Gastrocnemius medialis (tissue), 4 donors: ENCODE measurements around the gene LDLRAD3. TPM values are rescaled to one million over a fixed set of nuclear protein-coding genes. Genes with fewer than 3 reads are reported as not detected.

Experiments
- ATAC-seq, 2 donors: fragments of 150-250 bp; one replicate each; pipeline ENCODE4 v1.9.1; 2016
- DNase-seq, 2 donors: peaks; one replicate each; pipeline ENCODE4 v3.0.0-alpha.2; 2019
- H3K27ac ChIP-seq, 4 donors: fragments of 200-600 bp; sonication (generic); 1 replicate in 1 of 4; 2 replicates in 3 of 4; pipeline ENCODE4 v1.5.1; 2016 to 2018; ENCODE audit warnings: mild to moderate bottlenecking in 2 of 4, moderate library complexity in 1 of 4
- H3K27me3 ChIP-seq, 3 donors: fragments of 200-600 bp; sonication (generic) in 2 of 3; 1 replicate in 1 of 3; 2 replicates in 2 of 3; pipeline versions ENCODE4 v1.5.1 to v1.6.0; 2016 to 2019; ENCODE audit warnings: mild to moderate bottlenecking in 1 of 3, moderate library complexity in 1 of 3
- H3K36me3 ChIP-seq, 2 donors: fragments of 200-600 bp; sonication (generic) in 1 of 2; one replicate each; pipeline ENCODE4 v1.5.1; 2017 to 2018
- H3K4me1 ChIP-seq, 2 donors: fragments of 200-600 bp; sonication (generic) in 1 of 2; one replicate each; pipeline ENCODE4 v1.5.1; 2016 to 2017; ENCODE audit warnings: mild to moderate bottlenecking in 2 of 2
- H3K4me3 ChIP-seq, 4 donors: fragments of 200-600 bp; sonication (generic) in 3 of 4; 1 replicate in 1 of 4; 2 replicates in 3 of 4; pipeline ENCODE4 v1.5.1; 2016 to 2019; ENCODE audit warnings: mild to moderate bottlenecking in 2 of 4
- H3K9me3 ChIP-seq, 3 donors: fragments of 200-600 bp; sonication (generic) in 2 of 3; 1 replicate in 1 of 3; 2 replicates in 2 of 3; pipeline ENCODE4 v1.5.1; 2016 to 2019
- CTCF ChIP-seq, 5 experiments: fragments of 450-650 bp in 3 of 5; fragments of 200-600 bp in 2 of 5; sonication (generic) in 2 of 5; IDR thresholded peaks in 4 of 5; conservative IDR thresholded peaks in 1 of 5; 1 replicate in 4 of 5; 2 replicates in 1 of 5; pipeline ENCODE4 v1.5.1; 2016 to 2019; ENCODE audit warnings: antibody characterized with exemption in 5 of 5, mild to moderate bottlenecking in 3 of 5, moderate library complexity in 3 of 5
- POLR2A ChIP-seq, 2 donors: fragments of 450-650 bp; IDR thresholded peaks; one replicate each; pipeline ENCODE4 v1.6.1; 2017; ENCODE audit warnings: antibody characterized with exemption in 2 of 2, mild to moderate bottlenecking in 2 of 2, moderate library complexity in 2 of 2
- in situ Hi-C, 4 donors: fragments of 200-750 bp; cut with MboI; loops; one replicate each; pipeline versions ENCODE4 v1.15.0 to v1.8.0; 2017; ENCODE audit warnings: low sequenced_read_pairs in 4 of 4
- intact Hi-C: fragments of 100-400 bp; cut with DNase I; formaldehyde crosslinking; loops from one replicate; pipeline ENCODE4 v1.15.1; 2023; ENCODE audit warnings: low total_unique reads
- total RNA-seq, 4 donors: library from RNA; depleted of rRNA; stranded (reverse); fragments of >200 nt; gene quantifications; one replicate each; pipeline versions ENCODE4 v1.1.0 to v1.2.3, GENCODE V29; 2016

The LDLRAD3 gene
- total RNA-seq, 4 donors from 2014 or later: 6.1 to 12.8 (median 11.8) TPM

GRCh38 chr11:36089920-36090319, 146.1 kb downstream of the LDLRAD3 start:
- Histone ChIP-seq H3K4me1 (no peaks in the 10 kb centered on the region), H3K27ac (no peak overlapping the region), H3K9me3 (peaks cover 0 to 3% (median 0%) of the 10 kb centered on the region in 3 donors), H3K4me3 (no peak overlapping the region), H3K27me3 (no peaks in the 10 kb centered on the region), H3K36me3 (no peaks in the 10 kb centered on the region)
- in situ Hi-C loops: no loop called here
- no peak for TF ChIP-seq POLR2A (IDR thresholded peaks at IDR 0.05)
- TF ChIP-seq CTCF (IDR thresholded peaks at IDR 0.05 in 4 of 5, conservative IDR thresholded peaks at IDR 0.05 in 1 of 5): no peak
- intact Hi-C loops: no loop called here
- no peak for ATAC-seq
- DNase-seq: no peak

- intact Hi-C loops: no loop called here
- no peaks in the 10 kb centered on the region for H3K4me1 ChIP-seq
- H3K4me3 ChIP-seq: no peak overlapping the region
- no peak for TF ChIP-seq CTCF (IDR thresholded peaks at IDR 0.05 in 4 of 5, conservative IDR thresholded peaks at IDR 0.05 in 1 of 5)
- TF ChIP-seq POLR2A (IDR thresholded peaks at IDR 0.05): no peak
- in situ Hi-C loops: no loop called here
- no peak for ATAC-seq
- H3K27ac ChIP-seq: no peak overlapping the region
- peaks cover 0 to 3% (median 0%) of the 10 kb centered on the region in 3 donors for H3K9me3 ChIP-seq
- no peaks in the 10 kb centered on the region for H3K36me3 ChIP-seq
- H3K27me3 ChIP-seq: no peaks in the 10 kb centered on the region
- no peak for DNase-seq
These were observed 146.7 kb downstream of the LDLRAD3 start for GRCh38 chr11:36090356-36091109.

- intact Hi-C loops (no loop called here), in situ Hi-C loops (no loop called here)
- H3K4me3 ChIP-seq: no peak overlapping the region
- no peak for ATAC-seq
- TF ChIP-seq CTCF (IDR thresholded peaks at IDR 0.05 in 4 of 5, conservative IDR thresholded peaks at IDR 0.05 in 1 of 5): no peak
- no peak for DNase-seq
- no peak overlapping the region for H3K27ac ChIP-seq
- H3K4me1 ChIP-seq: no peaks in the 10 kb centered on the region
- no peaks in the 10 kb centered on the region for H3K36me3 ChIP-seq
- peaks cover 0 to 3% (median 0%) of the 10 kb centered on the region in 3 donors for H3K9me3 ChIP-seq
- H3K27me3 ChIP-seq: no peaks in the 10 kb centered on the region
These were observed 147.5 kb downstream of the LDLRAD3 start for GRCh38 chr11:36091256-36091811.

- TF ChIP-seq CTCF (IDR thresholded peaks at IDR 0.05 in 4 of 5, conservative IDR thresholded peaks at IDR 0.05 in 1 of 5) (no peak), POLR2A (IDR thresholded peaks at IDR 0.05) (no peak)
- no peaks in the 10 kb centered on the region for H3K36me3 ChIP-seq
- H3K9me3 ChIP-seq: peaks cover 0 to 3% (median 0%) of the 10 kb centered on the region in 3 donors
- no peaks in the 10 kb centered on the region for H3K27me3 ChIP-seq
- no peak overlapping the region for H3K27ac ChIP-seq
- H3K4me1 ChIP-seq: no peaks in the 10 kb centered on the region
- ATAC-seq (no peak), DNase-seq (no peak)
- H3K4me3 ChIP-seq: no peak overlapping the region
- intact Hi-C loops: no loop called here
- in situ Hi-C loops: no loop called here
These were observed 148.6 kb downstream of the LDLRAD3 start for GRCh38 chr11:36092314-36093030.
